Measurements from ENCODE around the gene GTF2F2.
"Not testable (repeated sequence)": the region's sequence is repeated elsewhere in the genome, so short reads cannot be mapped to it uniquely, and the experiment has no call there.

DNA sequence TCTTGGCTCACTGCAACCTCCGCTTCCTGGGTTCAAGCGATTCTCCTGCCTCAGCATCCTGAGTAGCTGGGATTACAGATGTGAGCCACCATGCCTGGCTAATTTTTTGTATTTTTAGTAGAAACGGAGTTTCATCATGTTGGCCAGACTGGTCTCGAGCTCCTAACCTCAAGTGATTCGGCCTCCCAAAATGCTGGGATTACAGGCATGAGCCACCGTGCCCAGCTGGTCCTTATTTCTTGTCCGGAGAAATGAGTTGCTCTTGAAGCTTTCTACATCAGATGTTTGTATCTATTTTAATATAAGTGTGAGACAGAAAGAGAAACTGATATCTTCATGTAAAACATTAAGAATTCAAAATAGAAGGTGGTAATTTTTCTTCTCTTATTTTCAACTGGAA is 124.4 kb downstream of the GTF2F2 start:
- TF ChIP-seq, protein P1, sequence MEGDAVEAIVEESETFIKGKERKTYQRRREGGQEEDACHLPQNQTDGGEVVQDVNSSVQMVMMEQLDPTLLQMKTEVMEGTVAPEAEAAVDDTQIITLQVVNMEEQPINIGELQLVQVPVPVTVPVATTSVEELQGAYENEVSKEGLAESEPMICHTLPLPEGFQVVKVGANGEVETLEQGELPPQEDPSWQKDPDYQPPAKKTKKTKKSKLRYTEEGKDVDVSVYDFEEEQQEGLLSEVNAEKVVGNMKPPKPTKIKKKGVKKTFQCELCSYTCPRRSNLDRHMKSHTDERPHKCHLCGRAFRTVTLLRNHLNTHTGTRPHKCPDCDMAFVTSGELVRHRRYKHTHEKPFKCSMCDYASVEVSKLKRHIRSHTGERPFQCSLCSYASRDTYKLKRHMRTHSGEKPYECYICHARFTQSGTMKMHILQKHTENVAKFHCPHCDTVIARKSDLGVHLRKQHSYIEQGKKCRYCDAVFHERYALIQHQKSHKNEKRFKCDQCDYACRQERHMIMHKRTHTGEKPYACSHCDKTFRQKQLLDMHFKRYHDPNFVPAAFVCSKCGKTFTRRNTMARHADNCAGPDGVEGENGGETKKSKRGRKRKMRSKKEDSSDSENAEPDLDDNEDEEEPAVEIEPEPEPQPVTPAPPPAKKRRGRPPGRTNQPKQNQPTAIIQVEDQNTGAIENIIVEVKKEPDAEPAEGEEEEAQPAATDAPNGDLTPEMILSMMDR (IDR thresholded peaks at IDR 0.05; ENCODE audit: insufficient read depth, low read length): not testable (repeated sequence)
- TF ChIP-seq GABPA (IDR thresholded peaks at IDR 0.05; ENCODE audit: low read depth): not testable (repeated sequence)
